Stimulated activated CD4-positive, alpha-beta T cell treated with anti-CD3 and anti-CD28 coated beads, TNF-alpha, amount 100 ng/mL, for 1 hour (primary cell): ENCODE measurements around the gene TENT5C.

ENCODE experiments used
- DNase-seq, 3 donors: peaks; one replicate each; pipeline ENCODE4 v3.0.0-alpha.2; 2020; ENCODE audit warnings: low read depth in 3 of 3, low spot score in 1 of 3

The TENT5C gene

DNA sequence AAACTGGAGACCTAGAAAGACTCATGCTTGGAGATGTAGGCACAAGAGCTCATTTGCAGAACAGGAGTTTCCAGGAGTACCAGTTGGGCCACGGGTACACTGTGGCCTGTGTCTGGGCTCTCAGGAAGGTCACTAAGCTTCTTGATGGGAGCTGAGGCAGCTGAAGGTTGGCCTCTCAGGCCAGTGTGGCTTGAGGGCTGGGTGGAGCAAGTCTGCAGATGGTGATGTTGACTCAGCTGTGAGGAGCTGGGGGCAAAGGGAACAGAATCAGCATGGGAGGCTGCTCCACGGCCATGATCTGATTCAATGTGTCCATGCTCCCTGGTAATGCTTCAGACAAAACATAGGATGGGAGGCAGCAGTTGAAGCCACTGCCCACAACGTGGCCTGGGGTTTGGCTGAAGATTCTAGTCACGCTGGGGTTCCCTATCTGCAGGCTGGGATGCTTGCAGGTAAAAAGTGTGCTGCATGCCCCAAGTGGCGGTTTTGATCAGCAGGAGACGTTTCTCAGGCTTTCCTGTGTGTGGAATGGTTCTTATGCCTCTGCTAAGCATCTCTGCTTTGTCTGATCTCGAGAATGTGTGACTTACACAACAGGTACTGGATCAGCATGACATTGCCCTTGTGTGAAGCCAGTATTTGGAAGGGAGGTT, 15.4 kb upstream of the TENT5C start:
- no peak for DNase-seq

DNA sequence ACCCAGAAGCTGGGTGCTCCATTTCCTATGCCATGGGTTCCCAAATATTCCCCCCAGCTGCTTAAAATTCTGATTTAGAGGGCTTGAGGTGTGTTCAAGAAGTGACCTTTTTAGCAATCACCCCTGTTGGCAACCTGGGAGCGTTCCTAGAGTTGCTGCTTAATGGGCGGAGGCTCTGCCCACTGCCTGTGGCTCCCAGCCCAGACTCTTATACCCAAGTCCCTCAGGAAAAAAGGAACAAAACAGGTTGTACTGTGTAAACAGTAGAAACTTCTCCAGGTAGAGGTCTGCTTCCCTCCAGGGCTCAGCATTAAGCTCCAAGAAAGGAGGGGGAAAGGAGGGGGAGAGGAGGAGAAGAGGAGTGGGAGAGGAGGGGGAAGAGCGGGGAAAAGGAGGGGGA, 14.6 kb upstream of the TENT5C start:
- DNase-seq: no peak

DNA sequence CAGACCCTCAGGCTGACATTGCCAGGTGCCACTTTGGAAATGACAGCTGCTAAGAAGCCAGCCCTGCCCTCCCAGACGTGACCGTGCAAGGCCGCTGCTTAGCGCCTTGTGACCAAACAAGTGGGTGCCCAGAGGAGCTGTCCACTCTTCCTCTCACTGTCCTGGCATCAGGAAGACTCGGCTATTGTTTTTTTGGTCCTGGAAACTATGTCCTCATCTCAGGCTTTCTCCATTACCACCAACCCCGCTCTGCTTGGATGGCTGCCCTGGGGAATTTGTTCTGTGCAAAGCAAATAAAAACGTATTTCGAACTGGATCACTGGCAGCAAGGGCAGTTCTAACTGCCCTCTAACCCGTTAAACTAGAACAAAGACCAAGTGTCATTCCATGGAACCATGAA, 13.7 kb upstream of the TENT5C start:
- no peak for DNase-seq

DNA sequence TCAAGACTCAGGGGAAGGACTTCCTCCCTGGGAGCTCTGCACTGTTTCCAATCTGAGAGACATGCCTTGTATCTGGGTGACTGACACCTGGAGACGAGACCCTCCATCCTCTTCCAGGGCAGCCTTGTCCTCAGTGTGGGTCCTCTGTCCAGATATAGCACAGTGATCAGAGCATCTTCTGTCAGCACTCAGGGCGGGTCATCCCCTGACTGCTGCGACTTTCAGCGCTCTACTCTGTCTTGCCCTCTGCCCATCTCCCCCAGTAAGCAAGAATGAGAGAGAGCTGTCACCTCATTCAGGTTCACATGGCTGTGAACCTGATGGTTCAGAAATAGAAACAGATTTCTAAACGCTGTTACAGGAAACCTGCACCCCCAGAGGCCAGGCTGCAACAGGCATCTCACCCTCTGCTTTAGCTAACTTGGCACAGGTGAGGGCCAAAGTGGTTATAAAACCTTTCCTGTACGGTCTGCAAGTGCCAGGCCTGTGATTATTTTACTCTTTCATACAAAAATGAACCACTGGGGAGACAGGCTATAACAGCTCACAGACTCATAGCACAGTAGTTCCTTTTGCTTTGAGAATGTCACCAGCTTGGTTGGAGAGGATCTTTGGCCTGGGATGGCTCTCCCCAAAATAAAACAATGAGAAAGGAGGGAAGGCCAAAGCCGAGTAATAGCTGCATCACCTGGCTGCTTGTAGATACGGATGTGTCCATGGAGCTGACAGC, 11.4 kb upstream of the TENT5C start:
- DNase-seq: no peak

DNA sequence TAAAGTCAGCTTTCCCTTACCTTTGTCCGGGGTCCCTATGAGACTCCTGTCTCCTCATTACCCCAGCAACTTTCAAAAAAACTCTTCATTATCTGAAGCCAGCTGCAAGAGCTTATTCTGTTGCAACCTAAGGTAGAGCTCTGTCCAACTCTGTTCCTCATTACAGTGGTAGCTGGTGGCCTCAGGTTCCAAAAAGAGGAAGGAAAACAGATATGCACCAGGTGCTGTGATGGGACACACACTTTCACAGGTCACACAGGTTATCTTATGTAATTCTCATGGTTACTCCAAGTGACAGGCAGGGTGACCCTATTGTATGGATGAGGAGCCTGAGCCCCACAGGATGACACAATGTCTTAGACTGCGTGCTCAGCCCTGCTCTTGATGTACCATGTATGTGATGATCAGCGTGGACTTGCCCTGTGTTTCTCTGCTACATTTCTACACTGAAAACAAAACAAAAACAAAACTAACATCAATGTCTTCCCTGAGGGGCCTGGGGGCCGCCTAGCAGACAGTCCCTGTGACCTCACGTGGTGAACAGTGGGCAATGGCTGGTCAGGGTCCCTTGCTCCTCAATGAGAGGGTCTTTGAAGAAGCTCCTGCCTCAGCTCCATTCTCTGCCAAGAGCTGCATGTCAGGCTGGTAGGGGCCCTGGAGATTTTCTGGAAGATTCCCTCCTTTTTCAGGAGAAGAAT, 9.7 kb upstream of the TENT5C start:
- DNase-seq: no peak

DNA sequence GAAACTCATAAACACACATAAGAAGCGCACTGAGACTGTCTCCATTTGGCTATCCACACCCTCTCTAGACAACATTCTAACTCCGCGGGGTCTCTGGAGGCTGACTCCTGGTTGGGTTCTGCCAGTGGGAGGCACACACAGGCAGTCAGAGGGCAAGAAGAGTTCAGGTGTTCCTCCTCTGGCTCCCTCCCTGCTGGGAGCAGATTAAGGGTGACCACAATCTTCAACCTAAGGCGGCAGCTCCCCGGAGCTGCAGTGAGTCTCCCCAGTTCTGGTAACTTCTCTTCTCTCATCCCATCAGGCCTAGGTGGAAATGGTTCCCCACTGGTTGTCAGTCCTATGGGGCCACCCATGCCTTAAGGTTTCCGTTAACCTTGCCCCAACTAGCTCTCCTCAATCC, 7.4 kb upstream of the TENT5C start:
- no peak for DNase-seq

DNA sequence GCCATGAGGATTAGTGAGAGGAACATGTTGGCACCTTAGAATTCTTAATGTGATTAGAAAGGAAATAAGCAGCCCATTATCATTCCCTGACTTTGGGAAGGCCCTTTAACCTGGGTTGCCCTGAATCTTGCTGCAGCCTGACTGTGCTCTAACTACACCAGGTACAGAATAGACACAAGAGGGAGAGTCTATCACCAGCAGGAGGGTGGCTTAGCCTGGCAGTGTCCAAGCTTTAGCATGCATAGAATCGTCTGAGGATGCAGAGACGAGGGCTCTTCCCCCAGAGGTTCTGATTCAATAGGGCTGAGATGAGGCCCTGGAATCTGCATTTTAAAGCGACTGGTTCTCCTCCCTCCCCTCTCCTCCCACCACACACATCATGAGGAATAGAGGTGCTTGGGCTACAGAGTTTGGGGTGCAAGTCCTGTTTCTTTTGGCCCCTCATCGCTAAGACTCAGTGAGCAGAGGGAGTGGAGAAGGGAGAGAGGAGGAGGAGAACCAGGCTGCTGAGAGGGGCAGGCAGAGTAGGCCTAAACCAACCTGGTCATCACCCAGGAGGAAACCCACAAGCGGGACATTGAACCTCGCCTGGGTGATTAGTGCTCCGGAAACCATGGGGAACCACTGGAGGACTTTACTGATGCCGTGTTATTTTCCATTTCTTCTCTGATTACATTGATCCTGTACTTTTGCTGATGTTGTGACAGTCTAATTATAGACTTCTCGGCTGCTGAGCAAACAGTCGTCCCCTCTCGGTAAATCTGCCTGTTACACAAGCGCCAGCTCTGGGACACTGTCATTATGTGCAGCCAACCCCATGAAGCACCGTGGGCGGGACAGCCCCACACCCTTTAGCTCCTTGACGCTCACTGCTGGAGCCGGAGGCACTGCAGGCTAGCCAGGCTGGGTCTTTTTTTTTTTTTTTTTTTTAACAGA, 6.3 kb upstream of the TENT5C start:
- DNase-seq: no peak

DNA sequence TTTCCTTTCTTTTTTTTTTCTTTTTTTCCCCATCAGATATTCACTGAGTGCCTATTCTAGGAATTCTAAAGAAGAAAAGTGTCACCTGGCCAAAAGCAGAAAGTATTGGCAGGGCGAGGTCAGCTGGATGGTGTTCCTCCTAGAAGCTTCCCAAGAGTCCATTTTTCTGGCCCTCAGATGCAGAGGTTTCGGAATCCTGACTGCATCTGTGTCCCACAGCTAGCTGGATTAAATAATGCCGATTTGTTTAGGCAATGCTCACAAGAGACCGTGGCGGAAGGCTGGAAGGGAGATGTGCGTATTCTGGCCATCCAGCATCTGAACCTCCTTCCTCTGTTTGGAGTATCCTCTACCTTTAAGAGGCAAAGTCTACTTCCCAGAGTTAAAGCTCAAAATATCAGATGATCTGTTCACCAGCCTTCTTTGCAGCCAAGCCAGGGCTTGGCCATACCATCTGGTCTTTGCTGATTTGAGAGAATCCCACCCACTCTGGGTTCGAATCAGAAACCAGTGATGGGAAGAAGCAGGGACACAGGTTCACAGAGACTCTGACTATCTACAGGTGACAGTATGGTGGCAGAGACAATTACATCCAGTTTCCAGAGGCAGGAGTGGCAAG, 5.4 kb upstream of the TENT5C start:
- DNase-seq: no peak

DNA sequence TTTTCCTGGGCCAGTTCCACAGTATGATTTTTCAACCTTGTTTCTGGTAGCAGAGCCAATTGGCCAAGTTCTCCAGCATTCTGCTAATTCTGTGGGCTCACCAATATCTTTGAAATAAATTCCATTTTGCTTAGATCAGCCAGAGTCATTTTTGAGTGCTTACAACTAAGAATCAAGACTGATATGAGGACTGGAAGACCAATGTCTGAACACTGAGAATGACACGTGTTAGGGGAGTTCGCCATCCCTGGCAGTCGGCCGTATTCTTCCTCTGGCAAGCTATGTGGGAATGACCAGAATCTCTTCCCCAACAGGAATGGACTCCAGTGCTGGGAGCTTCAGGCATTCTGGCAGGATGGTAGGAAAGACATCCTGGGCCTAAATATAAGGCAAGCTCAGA, 4.9 kb upstream of the TENT5C start:
- DNase-seq: no peak

DNA sequence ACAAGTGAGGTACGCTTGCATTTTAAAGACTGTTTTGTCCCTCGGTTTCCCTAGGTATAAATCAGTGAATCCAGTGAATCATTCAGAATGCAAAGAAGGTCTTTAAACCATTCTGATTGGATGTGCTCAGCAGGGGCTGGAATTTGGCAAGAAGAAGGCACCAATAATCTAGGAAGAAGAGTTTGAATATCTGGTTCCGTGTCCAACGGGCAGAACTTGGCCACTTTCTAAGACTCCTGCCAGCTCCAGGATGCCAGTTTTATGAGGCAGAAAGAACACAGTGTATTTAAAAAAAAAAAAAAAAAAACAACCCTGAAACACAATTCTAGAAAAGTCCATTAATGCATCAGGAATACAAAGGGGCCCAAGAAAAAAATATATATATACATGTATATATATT, 3.0 kb upstream of the TENT5C start:
- DNase-seq: no peak

DNA sequence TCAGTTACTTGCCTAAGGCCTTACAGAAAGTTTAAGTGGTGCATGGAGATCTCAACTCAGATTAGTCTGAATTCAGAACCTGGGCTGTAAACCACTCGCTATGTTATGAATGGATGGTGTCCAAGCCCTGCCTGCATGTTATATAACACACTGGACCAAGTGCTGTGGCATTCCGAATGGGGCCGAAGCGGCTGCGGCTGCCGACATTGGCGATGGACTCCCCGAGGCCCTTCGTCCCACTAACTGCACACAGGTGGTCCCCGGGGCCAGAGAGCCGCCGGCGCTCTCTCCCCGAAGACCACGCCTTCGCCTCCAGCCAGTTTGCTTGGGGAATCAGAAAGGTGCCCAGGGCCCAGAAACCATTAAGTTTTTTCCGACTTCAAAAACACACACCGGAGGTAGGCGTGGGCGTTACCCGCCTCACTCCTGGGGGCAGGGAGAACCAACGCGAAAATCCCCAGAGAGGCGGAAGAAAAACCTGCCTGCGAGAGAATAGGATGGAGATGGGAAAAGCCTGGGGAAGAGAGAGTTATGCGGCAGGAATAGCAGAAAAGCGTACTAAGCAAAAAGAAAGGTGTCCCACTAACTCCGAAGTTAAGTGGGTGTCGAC, 579 bp upstream of the TENT5C start:
- DNase-seq: peak in 1 of 3 donors; percentile 42

DNA sequence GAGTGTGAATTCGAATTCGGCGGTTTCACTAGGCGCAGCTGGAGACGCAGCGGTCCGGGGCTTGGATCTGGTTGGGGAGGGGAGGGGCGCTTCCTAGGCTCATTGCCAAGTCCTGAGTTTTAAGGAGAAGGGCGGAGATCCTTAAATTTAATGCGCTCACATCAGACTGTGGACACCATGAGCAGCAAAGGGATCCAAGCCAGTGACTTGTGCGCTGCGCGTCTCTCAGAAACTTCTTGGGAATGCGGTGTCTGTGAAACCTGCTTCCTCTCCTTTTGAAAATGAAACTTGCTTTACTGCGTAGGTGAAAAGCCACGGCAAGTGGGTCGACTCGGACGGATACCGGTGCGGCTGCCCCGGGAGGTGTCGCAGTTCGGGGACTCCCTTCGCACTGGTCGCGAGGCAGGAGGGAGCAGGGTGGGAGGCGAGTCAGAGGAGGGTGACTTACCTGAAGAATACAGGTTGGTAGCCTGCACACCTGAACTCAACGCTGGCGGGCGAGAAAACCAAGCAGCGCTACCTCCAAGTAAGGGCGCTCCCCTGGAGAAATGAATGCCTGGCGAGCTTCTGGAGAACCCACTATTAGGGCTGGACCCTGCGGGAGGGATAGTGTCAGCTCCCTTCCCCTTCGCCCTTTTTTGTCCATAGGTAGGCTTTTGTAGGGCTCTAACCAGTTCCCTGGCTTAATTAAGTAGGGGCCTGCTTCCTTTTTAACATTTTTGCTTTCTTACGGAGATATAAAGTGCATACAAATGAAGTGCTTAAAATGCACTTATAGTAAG, 992 bp downstream of the TENT5C start:
- peak in 2 of 3 donors; percentile 20 to 26 for DNase-seq

DNA sequence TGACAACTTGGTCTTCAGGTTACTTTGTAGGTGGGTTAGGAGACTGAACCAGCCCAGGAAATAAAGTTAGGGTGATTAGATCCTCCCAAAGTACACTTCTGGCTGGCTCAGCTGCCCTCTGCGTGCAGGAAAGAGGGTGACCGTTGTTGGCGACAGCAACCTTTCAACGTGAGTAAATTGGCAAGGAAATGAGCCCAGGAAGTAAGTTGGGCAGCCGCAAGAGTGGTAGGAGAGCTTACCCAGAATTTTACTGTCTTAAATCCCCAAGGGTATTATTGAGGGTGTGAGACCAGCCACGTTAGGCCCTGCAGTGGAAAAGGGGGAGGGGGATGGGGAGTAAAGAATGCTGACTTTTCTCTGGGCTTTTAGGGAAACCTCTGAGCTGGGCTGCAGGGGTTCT, 1.6 kb downstream of the TENT5C start:
- DNase-seq: peak in 1 of 3 donors; percentile 6

DNA sequence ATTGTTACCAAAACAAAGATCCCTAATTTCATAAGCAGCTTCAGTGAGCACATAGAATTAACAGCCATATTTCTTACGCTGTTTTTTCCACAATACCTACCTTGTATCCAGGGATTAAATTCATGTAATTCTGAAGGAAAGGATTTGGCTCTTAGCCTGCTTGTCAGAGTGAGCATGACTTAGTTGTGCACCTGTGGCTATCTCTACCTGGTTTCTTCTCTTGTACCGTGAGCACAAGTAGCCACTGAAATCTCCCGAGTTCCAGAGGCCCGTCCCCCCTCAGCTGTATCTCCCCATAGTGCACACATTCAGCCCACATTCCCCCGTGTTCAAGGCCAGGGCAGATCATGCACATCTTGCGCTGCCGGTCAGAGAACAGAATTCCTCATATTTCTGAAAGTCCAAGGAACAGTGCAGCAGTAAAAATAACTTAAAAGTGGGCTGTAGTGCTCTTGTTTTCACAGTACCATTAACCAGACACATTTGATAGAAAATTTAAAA, 2.3 kb downstream of the TENT5C start:
- no peak for DNase-seq

DNA sequence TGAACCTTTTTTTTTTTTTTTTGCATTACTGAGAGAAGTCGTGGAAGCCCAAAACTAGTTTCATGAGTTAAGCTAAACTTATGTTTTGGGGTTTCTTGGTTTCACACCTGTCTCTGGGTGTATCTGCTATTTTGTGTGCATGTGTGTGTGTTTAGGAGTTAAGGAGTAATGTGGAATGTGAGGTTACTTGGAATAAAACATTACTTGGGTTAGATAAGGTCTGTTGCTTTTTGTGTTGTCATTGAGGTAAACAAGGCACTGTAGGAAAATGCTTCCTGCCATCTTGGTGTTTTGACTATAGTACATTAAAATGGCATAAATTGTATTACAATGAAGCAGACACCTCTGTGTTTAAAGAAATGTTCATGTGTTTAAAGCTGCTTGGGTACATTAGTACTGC, 2.9 kb downstream of the TENT5C start:
- no peak for DNase-seq

DNA sequence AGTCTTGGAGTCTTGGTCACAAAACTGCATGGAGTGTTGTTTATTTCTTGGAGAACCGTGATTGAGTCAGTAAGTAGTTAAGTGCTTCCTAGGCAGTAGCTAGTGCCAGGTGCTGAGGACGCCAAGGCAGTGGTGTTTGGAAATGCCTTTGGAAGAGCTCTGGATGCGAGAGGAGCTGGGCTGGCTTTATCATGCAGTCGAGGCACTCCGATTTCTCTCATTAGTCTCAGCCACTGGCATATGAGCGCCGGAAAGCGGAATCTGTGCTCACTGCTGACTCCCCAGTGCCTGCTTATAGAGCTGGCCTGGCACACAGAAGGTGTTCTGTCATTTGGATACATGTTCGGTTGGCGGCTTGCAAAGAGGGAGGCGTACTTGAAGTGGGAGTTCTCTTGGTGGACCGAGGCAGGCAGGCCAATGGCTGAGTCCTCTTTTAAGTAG, 3.6 kb downstream of the TENT5C start:
- no peak for DNase-seq

DNA sequence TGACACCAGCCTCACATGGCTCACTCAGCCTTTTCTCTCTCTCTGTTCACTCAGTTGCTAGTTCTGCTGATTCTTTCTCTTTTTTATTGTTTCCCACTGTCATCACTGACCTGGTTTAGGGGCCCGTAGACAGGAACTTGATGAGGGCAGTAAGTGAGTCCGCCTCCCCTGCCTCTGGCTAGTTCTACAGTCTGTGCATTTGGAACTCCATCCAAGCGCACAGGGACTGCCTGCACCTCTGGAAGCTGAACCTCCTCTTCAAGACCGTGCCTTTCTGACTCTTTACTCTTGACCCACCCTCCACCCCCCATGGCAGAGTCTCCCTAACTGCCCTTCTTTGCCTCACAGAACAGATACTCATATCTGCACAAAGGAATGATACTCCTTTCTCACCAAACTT, 4.2 kb downstream of the TENT5C start:
- no peak for DNase-seq

DNA sequence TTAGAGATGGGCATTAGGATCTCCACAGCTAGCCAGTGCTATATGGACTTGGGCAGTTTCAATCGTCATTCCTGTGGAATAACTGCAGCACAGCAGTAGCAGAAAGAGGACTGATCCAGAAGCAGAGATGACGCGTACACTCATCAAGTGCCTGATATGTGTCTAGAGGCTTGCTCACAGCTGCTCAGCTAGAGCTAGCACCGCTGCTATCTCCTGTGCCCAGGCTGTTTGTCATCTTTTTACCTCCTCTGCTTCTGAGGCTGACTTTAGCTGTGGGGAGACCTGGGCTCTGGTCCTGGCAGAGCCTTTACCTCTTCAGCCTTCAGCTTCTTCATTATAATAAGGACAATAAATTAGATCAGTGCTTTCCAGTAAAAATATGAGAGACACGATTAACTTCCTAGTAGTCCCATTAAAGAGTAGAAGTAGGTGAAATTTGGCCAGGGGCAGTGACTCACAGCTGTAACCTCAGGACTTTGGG, 5.3 kb downstream of the TENT5C start:
- no peak for DNase-seq

DNA sequence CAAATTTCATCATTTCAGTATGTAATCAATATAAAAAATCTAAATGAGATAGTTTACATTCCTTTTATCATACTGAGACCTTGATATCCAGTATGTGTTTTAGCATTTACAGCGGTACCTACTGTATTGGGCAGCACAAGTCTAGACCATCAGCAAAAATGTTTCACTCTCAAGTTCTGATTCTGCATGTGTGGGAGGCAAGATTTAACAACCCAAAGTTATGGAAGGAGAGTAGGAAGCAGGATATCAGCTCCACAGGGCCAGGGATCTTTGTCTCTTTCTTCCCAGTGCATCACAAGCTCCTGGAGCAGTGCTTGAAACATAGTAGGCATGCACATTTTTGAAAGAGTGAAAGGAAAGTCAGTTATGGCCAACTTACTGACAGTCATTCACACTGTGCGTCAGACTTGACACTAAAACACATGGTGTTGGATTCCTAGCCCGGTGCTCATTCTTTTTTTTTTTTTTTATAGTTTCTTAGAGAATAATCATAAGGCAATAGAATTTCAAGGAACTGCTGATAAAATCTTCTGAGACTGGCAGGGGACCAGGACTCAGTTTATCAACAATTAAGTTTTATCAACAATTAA, 6.1 kb downstream of the TENT5C start:
- no peak for DNase-seq
